OCI-LY7 (cell line): ENCODE measurements around the gene TARDBP.

ENCODE experiments used
- EZH2phosphoT487 ChIP-seq: fragments of 200-600 bp; sonication (generic); IDR thresholded peaks from 2 replicates; pipeline ENCODE4 v1.6.1; 2018; ENCODE audit warnings: low read depth, borderline replicate concordance, mild to moderate bottlenecking, mixed run types, antibody characterized with exemption, low read length, moderate library complexity, mixed read lengths
- TF ChIP-seq, protein P1 (sequence below): fragments of 200-600 bp; sonication (generic); conservative IDR thresholded peaks from 2 replicates; pipeline ENCODE4 v1.5.1; 2014; ENCODE audit warnings: mild to moderate bottlenecking, antibody characterized with exemption, low read length, moderate library complexity, mixed read lengths

DNA sequence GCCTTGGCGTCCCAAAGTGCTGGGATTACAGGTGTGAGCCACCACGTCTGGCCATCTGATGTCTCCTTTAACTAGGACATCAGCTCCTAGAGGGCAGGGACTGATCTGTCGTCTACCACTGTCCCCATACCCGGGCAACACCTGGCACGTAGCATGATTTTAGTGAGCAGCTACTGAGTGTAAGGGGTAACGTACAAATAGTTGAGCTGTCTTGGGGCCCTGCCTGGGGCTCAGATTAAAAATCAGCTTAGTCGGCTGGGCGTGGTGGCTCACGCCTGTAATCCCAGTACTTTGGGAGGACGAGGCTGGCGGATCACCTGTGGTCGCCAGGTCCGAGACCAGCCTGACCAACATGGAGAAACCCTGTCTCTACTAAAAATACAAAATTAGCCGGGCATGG lies 45.6 kb downstream of the TARDBP start:
- TF ChIP-seq, protein P1, sequence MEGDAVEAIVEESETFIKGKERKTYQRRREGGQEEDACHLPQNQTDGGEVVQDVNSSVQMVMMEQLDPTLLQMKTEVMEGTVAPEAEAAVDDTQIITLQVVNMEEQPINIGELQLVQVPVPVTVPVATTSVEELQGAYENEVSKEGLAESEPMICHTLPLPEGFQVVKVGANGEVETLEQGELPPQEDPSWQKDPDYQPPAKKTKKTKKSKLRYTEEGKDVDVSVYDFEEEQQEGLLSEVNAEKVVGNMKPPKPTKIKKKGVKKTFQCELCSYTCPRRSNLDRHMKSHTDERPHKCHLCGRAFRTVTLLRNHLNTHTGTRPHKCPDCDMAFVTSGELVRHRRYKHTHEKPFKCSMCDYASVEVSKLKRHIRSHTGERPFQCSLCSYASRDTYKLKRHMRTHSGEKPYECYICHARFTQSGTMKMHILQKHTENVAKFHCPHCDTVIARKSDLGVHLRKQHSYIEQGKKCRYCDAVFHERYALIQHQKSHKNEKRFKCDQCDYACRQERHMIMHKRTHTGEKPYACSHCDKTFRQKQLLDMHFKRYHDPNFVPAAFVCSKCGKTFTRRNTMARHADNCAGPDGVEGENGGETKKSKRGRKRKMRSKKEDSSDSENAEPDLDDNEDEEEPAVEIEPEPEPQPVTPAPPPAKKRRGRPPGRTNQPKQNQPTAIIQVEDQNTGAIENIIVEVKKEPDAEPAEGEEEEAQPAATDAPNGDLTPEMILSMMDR: no peak
- TF ChIP-seq EZH2phosphoT487: no peak
